Stimulated activated CD4-positive, alpha-beta T cell treated with anti-CD3 and anti-CD28 coated beads, Interleukin-12 subunit alpha, Interleukin-12 subunit beta, amount 100 ng/mL, for 24 hours (primary cell): Measurements from ENCODE around the gene MAP4K5.

Experiments
- DNase-seq, 2 experiments: peaks; one replicate each; pipeline ENCODE4 v3.0.0-alpha.2; 2020; ENCODE audit warnings: low read depth in 2 of 2

The MAP4K5 gene

DNA sequence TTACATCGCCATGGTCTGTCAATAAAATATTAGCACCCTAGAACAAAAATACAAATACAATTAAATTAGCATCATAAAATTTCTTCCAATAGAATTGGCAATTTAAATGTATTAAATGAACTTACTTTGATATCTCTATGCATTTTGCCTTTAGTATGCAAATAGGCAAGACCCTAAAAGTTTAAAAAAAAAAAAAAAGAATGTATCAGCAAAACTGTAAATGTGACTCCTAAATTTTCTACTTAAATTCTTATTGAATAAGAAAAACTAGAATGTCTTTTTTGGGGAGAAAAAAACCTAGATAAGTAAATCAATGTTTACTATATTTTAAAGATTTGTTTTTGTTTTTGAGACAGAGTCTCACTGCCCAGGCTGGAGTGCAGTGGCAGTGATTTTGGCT lies 56.2 kb downstream of the MAP4K5 start:
- no peak for DNase-seq

DNA sequence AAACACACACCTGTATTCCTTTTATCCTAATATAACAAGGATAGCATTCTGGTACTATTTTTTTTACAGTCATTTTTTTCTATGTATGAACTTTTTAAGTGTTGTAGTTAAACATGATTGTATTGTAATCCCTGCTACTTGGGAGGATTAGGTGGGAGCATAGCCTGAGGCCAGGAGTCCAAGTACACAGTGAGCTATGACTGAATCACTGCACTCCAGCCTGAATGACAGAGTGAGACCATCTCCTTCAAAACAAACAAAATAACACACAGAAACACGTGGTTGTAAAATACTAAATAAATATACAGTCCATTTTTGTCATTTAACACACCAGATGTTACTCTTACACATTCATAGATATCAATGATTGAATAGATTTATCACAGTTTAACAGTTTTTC lies 56.9 kb downstream of the MAP4K5 start:
- DNase-seq, result no peak

DNA sequence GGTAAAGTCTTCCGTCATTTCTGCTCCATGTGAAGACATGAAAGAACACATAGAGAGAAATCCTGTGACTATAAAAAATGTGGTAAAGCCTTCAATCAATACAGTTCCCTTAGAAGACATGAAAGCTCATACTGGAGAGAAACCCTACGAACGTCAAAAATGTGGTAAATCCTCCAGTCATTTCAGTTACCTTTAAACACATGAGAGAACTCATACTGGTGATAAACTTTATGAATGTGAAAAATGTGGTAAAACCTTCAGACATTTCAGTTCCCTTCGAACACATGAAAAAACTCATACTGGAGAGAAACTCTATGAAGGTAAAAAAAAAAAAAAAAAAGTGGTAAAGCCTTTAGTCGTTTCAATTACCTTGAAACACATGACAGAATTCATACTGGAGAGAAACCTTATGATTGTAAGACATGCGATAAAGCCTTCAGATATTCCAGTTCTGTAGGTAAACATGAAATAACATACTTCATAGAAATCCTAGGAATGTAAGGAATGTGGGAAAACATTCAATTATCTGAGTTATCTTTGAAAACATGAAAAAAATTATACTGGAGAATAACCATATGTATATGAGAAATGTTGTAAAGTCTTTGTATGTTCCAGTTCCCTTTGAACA lies 60.4 kb downstream of the MAP4K5 start:
- DNase-seq, result no peak

DNA sequence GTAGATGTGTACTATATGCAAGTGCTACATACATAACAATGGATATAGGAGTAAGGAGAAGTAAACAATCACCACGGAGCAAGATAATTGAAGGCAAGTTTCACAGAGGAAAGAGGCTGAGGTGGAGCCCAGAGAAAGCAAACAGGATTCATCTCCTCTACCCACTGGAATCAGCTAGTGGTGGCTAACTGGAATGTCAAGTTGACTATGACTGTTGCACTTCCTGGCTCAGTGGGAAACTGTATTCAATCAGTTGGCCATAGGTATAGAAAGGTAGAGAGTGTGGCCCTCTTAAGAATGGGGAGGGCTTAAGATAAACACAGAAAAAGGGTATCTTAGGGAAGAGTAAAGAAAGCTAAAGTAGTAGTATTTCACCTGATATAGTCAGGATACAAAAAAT lies 62.4 kb downstream of the MAP4K5 start:
- DNase-seq, result no peak

DNA sequence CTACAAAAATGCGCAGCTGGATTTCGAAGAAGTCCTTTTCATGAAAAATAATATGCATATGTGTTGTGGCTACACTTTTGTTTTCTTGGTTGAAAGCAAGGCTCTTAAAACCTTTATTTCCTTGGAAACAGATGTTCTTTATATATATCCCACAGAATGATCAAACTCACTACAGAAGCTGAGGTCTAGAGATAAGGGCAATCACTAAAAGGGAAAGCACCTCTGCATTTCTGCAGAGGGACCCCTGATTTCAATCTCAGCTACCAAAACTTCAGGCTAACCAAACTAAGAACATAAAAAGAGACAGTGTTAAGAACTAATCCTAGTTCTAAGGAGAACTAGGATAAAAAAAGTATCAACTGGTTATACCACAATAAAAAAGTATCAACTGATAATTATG lies 70.3 kb downstream of the MAP4K5 start:
- DNase-seq, result no peak

DNA sequence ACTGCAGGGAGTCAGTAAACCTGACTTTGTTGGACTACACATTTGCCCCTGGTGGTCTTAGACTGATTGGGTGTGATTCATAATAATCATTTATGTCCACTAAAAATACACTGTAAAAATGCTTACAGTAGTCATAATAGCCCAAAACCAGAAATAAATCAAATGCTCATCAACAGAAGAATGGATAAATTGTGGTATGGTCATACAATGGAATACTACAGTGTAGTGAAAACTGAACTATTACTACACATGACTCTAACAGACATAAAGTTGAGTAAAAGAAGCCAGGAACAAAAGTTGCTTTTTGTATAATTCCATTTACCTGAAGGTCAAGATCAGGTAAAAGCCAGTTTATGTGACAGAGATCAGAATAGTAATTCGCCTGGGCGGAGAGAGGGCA lies 78.5 kb downstream of the MAP4K5 start:
- no peak for DNase-seq

DNA sequence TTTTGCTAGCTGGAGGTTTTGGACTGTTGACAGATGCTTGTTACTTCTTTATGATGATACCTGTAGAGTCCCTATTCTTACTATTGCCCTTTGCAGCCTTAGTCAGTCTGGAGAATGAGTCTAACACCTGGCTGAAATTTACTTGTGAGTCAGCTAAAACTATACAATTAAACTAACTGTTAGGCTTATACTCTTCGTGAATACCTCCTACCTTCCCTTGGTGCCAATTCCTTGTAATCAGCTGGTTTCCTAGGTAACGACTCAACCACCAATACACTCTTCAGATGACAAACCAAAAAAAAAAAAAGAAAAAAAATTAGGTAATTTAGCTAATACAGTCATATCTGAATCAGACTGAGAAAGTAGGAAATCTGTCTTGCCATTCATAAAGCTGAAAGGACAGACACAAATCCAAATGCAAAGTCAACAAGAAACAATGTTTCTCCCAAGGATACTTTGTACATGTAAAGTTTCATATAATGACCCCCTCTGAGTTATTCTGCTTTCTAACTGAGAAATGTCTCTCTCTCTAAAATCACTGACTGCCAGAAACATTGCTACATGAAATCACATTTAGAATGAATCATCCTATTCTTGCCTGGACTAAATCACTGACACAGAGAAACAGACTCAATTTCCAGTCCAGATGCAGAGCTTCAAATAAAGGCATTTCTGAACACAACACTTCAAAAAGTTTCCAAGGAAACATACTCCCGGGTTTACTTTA lies 79.2 kb downstream of the MAP4K5 start:
- DNase-seq, result no peak

DNA sequence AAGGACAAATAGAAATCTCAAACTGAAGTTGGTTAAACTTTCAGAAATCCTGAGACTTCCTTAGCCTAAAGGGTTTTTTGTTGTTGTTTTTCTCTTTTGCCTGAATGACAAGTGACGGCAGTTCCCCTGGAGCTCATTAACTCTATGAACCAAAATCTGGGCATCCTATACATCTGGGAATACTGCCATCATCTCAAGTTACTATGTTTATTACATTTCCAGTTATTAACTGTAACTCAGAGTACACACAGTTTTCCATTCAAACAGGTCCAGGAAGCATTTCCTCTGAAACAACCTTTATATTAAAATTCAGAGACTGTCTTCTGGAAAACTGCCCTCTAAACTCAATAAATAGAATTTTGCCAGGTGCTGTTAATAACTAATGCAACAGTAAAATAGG lies 80.1 kb downstream of the MAP4K5 start:
- DNase-seq, result no peak

DNA sequence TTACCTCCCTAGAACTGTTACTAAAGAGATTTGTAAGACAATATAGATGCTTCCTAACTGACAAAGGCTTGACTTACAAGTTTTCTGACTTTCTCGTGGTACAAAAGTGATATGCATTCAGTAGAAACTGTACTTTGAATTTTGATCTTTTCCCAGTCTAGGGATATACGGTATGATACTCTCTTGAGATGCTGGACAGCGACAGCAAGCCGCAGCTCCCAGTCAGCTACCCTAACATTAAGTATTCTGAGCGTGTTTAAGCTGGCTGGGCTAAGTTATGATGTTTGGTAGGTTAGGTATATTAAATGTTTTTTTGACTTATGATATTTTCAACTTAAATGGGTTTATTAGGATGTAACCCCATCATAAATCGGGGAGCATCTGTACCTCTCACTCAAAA lies 80.5 kb downstream of the MAP4K5 start:
- no peak for DNase-seq

DNA sequence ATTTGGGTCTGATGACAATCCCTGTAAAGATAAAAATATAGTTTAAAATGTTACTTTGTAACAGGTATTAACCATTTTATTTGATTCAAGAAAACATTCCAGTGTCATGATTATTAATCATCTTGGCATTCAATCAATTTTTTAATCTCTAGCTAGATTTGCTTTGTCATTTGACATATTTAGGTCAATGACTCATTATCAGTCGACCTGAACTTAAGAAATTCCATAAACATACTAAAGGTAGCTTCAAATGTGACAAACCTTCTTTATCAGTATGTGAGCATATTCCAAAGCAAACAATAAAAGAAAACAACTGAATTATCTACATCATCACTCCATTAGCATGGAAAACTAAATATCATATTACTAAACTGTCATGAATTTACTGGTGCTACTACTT lies 84.9 kb downstream of the MAP4K5 start:
- no peak for DNase-seq

DNA sequence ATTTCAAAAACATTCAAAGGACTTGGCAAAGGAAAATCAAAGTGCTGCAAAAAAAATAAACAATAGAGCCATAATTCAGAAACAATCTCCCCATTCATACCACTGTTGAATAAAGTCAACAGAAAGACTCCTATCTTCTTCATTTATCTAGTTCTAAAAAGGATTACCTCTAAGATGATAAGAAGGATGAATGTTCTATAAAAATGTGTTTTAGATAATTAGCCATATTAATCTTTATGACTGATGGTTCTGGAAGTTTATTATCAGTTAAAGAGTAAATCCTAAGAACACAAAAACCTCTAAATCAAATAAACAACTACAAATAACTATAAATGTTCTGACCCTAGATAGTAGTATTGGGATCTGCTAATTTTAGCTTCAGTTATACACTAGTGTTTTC lies 97.8 kb downstream of the MAP4K5 start:
- DNase-seq, result no peak

DNA sequence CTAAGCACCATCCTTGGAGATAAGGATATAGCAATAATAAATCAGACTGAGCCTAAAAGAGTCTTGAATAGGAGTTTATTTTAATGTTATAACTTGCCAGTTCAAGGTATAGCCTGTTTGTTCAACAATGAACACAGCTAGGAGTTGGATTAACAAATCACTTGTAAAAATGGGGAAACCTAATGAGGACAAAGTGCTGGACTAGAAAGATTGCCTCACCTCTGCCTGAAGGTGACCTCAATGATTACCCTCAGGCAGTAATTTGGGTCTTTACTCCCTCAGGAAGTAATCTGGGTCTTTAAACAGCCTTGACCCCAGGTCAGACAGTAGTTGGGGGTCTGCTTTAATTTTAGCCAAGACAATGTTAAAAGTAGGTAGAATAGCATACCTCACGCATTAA lies 100.2 kb downstream of the MAP4K5 start:
- no peak for DNase-seq

DNA sequence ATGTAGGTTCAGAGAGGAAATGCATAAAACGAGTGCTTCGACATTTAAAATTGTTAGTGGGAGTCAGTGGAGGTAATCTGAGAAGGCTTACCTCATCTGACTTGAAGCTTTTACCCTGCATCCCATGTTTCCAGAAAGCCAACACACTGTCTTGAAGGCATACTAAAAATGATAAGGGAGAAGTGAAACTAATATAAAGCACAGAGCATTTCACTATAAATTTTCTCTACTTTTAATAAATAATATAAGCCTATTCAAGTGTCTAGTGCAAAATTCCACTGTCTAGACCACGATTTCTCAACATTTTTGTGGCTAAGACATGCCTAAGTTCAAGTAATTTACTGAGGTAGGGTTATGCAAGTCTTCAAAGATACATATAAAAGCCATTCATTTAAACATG lies 106.6 kb downstream of the MAP4K5 start:
- DNase-seq, result no peak

DNA sequence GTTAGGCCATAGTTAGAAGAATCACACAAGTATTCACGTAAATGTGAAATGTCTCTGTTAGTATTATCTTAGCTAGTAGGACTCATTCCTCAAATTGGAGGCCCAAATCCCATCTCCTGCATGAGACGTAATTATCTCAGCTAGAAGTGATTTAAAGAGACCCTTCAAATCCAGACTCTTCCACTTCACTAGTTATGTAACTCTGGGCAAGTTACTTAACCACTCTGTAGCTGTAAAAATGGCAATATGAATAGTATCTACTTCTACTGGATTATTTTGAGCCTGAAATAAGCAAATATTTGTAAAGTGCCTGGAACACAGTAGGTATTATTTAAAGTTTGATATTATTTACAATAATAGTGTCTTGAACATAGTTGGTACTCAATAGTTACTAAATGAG lies 107.3 kb downstream of the MAP4K5 start:
- DNase-seq, result no peak

DNA sequence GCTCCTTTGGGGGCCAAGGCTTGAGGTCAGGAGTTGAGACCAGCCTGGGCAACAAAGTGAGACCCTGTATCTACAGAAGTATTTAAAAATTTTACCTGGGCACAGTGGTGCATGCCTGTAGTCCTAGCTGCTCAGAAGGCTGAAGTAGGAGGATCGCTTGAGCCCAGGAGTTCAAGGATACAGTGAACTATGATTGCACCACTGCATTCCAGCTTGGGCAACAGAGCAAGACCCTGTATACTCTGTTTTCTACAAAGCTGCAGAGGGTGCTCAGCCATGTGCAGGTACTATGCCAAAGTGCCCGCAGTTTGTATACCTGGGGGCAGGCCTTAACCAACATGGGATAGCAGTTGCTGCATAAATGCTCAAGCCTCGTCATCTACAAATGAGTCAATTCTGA lies 108.8 kb downstream of the MAP4K5 start:
- DNase-seq, result no peak

DNA sequence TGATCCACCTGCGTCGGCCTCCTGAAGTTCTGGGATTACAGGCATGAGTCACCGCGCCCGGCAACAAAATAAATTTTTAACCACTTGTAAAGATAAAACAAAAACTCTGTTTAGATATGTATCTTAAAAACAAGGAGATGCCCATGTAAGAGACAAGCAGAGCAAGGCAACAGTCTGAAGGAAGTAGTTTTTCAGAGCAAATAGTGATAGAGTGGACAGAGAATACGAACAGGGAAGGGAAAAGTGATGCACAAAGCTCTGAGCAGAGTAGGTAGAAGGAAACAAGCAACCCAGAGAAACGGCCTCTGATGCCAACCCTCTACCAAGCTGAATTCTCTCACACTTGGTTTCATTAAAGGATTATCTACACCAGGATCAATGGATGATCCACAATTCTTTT lies 110.9 kb downstream of the MAP4K5 start:
- no peak for DNase-seq

DNA sequence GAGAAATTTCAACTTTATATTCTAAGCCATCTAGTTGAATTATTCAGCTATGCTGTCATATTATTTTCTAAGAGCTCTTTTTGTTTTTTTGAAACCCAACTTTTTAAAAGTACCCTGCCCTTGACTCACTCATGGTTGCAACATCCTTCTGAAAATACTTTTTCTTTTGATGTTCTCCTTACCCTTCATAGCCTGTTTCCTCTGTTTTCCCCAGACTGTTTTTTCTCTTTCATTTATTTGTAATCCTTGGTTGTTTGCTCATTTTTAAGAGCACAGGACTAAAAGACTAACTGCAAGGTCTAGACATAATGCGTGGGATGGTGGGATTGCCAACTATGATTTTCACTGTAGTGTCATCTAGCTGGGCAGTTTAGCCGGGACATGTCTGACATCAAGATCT lies 114.5 kb downstream of the MAP4K5 start:
- no peak for DNase-seq

DNA sequence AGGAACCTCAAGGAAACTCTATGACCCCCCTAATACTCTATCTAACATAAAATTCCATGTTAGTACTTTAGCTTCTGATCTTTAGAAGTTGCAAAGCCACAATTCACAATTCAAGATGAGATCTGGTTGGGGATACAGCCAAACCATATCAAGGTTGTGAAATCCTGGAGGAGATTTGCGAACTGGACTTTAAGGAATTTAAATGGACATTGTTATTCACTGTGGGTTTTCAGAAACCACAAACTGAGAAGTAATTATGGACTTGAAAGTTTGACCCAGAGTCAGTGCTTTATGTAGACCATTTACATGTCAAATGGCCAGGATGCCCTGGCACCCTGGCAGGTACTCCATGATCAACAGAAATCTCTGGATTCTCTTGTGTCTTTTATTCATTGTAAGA lies 121.4 kb downstream of the MAP4K5 start:
- DNase-seq, result no peak

DNA sequence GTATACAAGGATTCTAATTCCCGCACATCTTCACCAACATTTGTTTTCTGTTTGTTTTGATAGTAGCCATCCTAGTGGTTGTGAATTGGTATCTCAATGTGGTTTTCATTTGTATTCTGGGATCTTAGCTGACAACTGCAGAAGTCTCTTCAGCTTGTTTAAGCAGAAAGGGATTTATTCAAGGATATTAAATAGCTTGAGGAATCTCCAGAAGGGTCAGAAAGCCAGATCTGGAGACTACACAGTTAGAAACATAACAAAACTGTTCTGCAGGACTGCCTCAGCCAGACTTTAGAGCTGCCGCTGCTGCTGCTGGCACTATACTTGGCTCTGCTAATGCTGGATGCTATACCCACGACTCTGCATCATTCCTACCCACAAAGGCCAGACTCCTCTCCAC lies 122.3 kb downstream of the MAP4K5 start:
- DNase-seq, result no peak

DNA sequence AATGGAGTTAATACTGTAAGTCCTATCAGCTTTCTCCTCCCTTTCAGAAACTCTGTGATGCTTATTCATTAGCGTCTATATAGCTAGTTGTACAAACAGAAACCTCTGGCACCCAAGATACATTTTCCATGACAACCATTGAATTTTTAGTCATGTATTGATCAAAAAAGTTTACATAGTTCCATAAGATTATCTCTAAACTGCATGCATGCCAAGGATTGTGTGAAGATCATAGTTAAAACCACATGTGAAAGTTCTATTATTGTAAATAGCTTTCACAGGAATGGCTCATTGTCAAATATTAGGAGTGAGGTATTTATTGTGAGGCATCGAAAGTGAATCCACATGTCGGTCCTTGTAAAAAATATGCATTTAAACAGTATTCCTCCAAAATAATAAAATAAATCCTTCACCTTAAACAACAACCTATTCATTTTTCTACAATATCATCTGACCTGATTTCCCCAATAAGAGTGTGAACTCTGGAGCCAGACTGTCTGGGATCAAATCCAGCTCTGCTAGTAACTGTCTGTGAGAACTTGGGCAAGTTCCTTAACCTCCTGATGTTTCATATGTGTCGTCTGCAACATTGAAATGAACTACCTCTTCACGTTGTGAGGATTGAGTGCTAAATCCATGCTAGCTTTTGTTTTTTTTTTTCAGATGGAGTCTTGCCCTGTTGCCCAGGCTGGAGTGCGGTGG lies 125.1 kb downstream of the MAP4K5 start:
- DNase-seq, result no peak

DNA sequence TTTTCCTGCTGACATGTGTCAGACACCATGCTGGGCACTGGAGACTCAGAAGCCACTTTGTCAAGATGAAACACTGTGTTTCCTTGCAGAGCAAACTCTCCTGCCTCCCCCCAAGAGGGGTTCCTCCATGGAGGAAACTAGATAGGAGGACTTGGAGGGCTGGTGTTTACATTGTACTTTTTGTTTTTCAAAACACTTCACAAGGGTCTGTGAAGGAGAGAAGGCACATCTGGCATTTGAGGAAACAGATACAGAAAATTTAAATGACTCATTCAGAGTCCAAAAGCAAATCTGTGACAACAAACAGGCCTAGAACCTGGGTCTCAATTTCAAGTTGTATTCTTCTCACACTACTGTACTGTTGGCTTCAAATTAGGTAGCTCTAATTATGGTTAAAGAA lies 128.9 kb downstream of the MAP4K5 start:
- DNase-seq, result no peak

DNA sequence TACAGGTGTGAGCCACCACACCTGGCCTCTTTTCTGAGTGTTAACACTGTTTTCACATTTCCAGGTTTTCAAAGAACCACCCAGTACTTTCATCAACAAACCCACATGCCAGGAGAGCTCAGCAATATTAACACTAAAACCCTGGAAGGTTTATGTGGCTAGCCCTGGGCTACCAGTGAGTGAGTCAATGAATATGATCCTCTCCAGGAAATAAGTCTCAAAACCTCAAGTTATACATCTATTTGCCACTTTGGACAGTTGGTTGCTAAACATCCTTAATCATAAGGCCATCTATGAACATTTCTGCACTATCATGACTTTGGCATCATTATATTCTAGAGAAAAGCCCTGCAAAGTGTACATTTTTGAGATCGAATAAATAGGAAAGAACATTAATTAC lies 129.4 kb downstream of the MAP4K5 start:
- no peak for DNase-seq

DNA sequence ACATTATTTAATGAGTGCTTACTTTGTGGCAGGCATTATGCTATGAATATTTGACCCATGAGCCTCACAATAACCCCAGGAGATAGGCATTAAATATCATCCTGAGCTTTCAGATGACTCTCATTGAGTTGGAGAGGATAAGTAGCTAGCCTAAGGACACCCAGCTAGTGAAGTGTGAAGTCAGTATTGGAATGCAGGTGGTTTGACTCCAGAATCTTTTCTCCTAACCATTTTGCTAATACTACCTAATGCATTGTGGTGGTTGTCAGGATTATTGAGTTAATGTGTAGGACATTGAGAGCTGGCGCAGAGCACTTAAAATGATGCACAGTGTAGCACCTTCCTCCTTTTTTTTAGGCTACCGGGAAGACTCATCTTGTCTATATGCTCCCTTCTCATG lies 131.9 kb downstream of the MAP4K5 start:
- DNase-seq, result no peak
